ENCODE data around the gene SPPL2A.
"Not testable (repeated sequence)": the region's sequence is repeated elsewhere in the genome, so short reads cannot be mapped to it uniquely, and the experiment has no call there.

Gene SPPL2A, protein sequence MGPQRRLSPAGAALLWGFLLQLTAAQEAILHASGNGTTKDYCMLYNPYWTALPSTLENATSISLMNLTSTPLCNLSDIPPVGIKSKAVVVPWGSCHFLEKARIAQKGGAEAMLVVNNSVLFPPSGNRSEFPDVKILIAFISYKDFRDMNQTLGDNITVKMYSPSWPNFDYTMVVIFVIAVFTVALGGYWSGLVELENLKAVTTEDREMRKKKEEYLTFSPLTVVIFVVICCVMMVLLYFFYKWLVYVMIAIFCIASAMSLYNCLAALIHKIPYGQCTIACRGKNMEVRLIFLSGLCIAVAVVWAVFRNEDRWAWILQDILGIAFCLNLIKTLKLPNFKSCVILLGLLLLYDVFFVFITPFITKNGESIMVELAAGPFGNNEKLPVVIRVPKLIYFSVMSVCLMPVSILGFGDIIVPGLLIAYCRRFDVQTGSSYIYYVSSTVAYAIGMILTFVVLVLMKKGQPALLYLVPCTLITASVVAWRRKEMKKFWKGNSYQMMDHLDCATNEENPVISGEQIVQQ

DNA sequence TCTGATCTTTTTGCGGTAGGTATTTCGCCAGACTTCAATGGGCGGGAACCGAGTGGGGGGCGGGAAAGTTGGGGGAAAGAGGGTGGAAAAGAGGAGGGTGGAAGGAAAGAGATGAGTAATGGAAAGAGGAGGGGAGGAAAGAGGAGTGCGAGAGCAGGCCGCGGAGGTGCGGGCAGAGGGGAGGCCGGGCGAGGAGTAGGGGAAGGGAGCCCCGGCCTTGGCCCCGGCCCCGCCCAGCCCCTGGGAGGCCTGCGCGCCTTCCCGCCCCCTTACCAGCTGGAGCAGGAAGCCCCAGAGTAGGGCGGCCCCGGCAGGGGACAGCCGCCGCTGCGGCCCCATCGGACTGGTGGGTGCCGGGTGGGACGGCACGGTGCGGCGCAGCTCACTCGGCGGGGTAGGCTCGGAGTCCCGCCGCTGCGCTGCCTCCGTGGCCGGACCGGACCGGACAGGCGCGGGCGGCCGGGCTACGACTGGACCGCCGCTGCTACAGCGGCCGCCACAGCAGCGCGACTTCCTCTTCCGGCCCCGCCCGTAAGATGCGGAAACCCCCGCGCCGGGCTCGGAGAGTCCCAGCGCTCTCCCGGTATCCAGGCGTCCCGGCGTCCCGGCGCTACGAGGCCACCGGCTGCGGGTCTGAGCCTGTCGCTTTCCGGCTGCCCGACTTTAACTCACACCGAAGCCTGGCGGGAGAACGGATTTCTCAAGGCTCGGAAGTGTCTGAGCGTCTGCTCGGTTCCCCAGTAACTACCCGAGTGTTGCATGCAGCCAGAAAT, at the start of gene SPPL2A:
Gene SPPL2A (minus strand): TSS at position 512 of the 773 bp plus-strand sequence. CDS start 173 bp downstream, at position 339.
- in situ Hi-C loops (cut with MboI; ENCODE audit: low sequenced_read_pairs) = no loop called here

DNA sequence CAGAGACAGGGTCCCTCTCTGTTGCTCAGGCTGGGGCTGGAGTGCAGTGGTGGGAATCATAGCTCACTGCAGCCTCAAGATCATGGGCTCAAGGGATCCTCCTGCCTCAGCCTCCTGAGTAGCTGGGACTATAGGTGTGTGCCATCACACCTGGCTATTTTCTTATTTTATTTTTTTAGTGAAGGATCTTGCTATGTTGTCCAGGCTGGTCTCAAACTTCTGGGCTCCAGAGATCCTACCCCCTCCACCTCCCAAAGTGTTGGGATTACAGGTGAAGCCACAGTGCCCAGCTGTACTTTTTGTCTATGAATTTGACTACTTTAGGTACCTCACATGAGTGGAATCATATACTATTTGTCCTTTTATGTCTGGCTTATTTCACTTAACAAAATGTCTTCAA, 49.1 kb upstream of the SPPL2A start:
- in situ Hi-C loops (cut with MboI; ENCODE audit: low sequenced_read_pairs) = no loop called here

DNA sequence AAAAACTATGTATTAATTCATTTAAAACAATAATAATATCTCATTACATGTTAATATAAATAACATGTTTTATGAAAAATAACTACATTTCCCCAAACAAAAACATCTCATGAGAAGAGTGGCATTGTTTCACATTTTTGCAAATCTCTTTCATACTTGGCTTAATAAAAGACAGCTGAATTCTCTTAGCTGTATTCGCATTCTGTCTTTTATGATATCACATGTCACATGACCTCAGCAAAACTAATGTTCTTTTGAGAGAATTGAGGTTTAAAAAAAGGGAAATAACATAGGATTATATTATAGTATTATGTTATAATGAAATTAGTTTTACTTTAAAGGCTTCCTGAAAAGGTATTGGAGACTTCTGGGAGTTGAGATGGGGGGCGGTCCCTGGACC, 48.4 kb upstream of the SPPL2A start:
- in situ Hi-C loops (cut with MboI; ENCODE audit: low sequenced_read_pairs) = no loop called here

DNA sequence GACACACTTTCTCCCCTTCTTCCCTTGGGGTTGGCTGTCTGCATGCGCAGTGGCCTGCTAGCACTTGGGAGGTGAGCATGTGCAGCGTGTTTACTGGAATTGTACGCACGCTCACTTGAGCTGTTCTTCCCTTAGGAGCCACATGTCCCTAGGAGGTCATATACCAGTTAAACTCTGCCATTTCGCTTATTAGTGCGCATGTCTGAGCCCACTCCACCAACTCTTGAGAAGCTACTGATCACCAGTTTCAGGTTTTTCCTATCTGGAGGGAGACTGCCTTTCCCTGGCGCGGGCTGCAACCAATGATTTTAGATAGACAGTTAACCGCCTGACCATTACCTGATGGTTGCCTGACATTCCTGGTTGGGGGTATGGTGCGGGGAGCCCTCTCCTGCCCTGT, 47.6 kb upstream of the SPPL2A start:
- in situ Hi-C loops (cut with MboI; ENCODE audit: low sequenced_read_pairs) = no loop called here

DNA sequence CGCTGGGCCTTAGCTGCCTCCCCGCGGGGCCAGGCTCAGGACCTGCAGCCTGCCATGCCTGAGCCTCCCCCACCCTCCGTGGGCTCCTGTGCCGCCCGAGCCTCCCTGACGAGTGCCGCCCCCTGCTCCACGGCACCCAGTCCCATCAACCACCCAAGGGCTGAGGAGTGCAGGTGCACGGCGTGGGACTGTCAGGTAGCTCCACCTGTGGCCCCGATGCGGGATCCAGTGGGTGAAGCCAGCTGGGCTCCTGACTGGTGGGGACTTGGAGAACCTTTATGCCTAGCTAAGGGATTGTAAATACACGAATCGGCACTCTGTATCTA, 46.6 kb upstream of the SPPL2A start:
- in situ Hi-C loops (cut with MboI; ENCODE audit: low sequenced_read_pairs) = not testable (repeated sequence)

DNA sequence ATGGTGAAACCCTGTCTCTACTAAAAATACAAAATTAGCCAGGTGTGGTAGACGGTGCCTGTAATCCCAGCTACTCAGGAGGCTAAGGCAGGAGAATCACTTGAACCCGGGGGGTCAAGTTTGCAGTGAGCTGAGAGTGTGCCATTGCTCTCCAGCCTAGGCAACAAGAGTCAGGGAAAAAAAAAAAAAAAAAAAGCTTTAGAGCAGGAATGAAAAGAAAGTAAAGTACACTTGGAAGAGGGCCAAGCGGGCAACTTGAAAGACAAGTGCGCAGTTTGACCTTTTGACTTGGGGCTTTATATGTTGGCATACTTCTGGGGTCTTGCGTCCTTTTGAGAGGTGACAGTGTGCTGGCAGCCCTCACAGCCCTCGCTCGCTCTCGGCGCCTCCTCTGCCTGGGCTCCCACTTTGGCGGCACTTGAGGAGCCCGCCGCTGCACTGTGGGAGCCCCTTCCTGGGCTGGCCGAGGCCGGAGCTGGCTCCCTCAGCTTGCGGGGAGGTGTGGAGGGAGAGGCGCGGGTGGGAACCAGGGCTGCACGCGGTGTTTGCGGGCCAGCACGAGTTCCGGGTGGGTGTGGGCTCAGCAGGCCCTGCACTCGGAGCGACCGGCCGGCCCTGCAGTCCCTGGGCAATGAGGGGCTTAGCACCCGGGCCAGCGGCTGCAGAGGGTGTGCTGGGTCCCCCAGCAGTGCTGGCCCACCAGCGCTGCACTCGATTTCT, 46.1 kb upstream of the SPPL2A start:
- in situ Hi-C loops (cut with MboI; ENCODE audit: low sequenced_read_pairs) = not testable (repeated sequence)

DNA sequence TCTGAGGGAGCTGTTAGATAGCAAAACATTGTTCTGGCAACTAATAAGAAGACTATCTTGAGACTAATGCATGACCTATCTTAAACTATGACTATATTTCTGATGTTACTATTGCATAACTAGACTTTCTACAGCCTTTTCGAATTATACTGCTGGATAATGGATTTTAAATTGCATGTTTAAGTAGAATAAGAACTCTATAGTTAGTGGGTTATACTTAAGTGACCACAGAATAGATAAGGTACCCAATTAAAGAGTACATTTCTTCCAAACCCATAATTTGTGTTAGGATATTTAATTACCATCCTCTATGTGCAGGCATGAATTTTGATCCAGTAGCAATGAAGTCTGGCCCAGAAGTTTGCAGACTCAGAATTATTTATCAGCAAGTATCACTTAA, 44.6 kb upstream of the SPPL2A start:
- in situ Hi-C loops (cut with MboI; ENCODE audit: low sequenced_read_pairs) = no loop called here

DNA sequence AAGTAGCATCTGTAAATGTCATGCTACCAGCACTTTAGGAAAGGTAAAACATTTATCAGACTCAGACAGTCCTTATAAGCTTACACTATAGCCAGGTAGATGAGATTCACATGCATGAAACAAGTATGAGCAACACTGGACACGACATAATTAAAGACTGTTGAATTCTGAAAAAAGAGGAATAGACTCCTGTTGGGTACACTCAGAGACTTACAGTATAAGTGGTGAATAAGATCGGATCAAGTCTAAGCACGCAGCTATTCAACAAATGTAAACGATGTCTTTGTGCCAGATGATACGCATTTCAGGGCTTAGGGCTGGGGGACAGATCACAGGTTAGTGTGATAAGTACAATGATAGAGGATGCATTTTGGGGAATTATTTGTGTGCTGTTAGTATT, 43.2 kb upstream of the SPPL2A start:
- in situ Hi-C loops (cut with MboI; ENCODE audit: low sequenced_read_pairs) = no loop called here

DNA sequence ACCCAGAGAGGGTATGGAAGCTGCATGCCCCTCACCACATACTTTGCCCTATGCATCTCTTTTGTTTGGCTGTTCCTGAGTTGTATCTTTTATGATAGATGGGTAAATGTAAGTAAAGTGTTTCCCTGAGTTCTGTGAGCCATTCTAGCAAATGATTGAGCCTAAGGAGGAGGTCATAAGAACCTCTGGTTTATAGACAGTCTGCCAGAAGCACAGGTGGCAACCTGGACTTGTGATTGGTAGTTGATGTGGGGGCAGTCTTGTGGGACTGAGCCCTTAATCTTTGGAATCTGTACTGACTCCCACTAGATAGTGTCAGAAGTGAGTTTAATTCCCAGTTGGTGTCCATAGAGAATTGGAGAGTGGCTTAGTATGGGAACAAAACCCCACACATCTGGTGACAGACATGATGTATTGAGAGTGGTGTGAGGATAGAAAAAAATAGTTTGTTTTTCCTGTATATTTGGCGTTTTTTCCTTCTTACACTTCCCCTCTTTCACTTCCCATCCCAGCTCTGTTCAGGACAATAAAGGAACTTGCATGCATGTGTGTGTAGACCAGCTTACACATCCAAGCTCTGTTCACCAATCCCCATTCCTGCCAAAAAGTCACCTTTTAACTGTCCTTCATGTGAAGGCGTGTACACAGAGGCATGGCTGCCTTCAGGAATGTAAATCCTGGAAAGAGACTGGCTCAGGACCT, 38.1 kb upstream of the SPPL2A start:
- in situ Hi-C loops (cut with MboI; ENCODE audit: low sequenced_read_pairs) = no loop called here

DNA sequence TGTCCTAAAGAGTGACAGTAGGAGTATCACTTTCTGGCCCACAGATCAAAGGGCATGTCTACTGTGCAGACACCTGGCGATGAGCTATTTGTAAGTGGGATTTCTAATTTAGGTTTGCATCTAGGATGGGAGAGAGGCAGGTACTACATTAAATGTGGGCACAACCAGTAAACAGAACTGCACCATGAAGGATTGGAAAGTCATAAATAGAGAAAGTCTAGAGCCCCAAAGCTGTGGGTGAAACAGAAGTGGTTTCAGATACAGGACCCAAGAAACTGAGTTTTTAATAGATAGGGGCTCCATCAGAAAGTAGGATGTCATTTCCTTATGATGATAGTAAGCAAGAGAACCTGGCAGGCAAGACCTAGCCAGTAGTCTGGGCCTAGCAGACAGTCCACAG, 35.2 kb upstream of the SPPL2A start:
- in situ Hi-C loops (cut with MboI; ENCODE audit: low sequenced_read_pairs) = no loop called here

DNA sequence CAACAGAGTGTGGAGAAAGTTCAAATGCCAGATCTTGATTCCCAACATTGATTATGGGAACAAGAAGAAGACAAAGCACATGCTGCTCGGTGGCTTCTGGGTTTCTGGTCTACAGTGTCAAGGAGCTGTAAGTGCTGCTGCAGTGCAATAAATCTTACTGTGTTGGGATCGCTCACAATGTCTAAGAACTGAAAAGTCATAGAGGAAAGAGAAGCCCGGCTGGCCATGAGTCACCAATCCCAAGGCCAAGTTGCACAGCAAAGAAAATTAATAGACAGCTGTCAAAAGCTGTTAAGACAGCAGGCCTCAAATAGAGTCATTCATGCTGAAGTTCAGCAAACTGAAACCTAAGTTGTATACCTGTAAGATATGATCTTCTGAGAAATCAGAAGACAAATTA, 33.2 kb upstream of the SPPL2A start:
- in situ Hi-C loops (cut with MboI; ENCODE audit: low sequenced_read_pairs) = no loop called here

DNA sequence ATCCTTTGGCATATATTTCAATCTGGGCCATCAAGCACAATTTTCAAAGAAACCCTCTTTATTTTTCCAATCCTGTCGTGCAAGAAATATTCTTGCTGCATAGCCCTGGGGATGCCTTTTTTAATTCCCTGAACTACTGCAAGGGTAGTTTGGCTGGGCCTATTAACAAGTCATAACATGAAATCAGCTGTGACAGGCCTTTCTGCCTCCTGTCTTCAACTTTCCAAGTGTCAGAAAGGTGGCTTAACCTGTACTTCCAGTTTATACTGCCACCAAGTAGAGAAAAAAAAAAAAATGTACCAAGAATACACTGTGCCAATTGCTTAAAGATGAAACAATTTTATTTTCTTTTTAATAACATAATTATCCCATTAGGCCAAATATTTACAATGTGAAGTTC, 32.4 kb upstream of the SPPL2A start:
- in situ Hi-C loops (cut with MboI; ENCODE audit: low sequenced_read_pairs) = no loop called here

DNA sequence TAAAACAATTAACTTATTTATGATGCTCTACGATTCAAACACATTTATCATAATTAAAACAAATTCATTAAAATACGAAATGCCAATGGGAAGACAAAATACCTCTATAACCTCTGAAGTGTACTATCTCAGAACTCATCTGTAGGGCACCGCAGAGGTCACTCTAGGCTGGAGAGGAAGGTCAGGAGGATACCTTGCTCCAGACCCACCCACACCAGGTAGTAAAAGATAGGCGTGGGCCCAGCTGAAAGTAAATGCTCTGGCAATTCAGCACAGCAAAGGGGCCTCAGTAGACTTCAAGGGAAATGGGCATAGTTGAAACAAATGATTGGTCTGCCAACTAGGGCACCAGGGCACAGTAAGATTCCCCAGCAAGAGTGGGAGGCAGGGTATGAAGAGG, 26.0 kb upstream of the SPPL2A start:
- in situ Hi-C loops (cut with MboI; ENCODE audit: low sequenced_read_pairs) = no loop called here

DNA sequence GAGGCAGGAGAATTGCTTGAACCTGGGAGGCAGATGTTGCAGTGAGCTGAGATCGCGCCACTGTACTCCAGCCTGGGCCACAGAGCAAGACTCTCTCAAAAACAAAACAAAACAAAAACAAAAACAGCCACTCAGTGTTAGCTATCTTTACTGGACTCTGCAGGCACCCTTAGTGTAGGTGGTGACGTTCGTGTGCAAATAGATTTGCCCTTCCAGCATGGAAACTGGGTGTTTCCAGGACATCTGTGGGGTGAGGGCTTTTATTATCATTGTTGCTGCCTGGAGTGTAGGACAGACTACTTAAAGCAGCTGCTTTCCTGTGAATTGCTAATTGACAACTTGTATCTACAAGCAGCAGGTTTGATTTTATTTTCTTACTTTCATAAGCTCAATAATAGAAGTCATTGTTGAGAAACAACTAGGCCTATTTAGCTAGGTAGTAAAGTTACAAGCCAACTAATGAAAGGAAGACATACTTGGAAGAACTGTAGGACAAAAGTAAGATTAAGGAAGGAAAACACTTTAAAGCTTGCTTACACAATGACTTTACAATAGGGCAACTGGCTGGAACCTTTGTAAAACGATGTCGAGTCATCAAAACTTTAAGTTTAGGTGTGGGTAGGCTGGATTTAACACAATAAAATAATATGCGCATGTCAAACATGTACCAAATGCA, 25.4 kb upstream of the SPPL2A start:
- in situ Hi-C loops (cut with MboI; ENCODE audit: low sequenced_read_pairs) = no loop called here

DNA sequence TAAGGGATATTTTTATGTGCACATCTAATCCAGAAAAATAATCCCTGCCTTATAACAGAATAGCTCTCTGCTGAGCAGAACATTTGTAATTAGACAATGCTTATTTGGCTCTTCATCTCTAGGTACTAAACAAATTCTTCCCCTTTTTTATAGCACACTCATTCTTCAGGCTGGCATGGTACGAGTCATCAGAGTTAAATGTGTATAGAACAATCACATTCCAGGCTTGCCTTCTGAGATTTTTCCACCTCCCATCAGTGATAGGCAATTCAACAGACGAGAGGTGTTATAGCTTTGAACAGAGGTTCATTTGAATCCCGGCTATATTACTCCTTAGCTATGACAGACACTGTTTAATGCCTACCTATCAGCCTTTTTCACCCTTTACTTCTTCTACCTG, 21.4 kb upstream of the SPPL2A start:
- in situ Hi-C loops (cut with MboI; ENCODE audit: low sequenced_read_pairs) = no loop called here

DNA sequence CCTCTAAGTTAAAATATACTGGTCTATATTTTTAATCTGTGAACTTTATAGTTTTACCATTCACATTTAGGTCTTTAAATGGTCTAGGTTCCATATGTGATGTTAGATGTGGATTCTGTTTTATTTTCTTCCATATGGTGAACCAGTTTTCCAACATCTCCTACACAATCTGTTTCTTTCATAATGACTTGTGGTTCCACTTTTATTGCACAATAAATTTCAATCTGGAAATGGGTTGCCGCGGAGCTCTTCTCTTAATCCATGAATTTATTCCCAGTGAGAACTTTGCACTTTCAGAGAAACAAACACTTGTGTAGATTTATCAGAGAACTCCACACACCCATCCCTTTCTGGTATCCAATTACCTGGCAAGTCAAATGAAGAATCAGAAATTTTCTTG, 20.9 kb upstream of the SPPL2A start:
- in situ Hi-C loops (cut with MboI; ENCODE audit: low sequenced_read_pairs) = no loop called here

DNA sequence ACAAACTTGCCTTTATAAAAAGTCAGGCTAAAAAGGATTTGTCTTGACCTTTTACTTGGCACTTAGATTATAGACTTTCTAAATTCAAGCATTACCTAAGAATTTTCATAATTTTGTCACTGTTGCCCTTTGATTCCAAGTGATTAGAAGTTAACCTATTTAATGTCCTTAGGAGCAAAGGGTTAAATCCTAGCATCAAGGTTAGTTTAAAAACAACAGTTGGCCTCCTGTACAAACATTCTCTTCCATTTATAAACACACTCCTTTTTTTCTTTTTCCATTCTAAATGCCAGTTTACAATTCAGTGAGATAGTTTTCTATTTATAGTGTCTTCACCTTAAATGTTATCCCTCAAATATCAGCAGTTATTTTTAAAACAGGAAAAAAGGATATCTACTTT, 18.4 kb upstream of the SPPL2A start:
- in situ Hi-C loops (cut with MboI; ENCODE audit: low sequenced_read_pairs) = no loop called here

DNA sequence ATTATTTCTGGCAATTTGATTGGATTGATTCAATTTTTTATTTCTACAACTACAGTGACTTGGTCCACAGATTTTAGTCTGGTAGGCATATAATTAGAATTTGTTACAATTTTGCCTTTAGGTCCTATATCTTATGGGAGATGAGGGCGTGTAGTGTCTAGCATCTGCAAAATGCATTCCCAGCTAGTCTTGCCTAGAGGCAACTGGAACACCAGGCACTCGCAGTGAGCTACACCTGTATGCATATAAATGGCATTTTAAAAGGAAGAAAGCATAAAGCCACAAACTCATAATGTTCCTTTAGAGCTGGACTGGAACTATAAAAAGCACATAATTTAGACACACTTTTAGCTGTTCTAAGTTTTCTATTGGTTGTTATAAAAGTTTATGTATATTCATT, 17.9 kb upstream of the SPPL2A start:
- in situ Hi-C loops (cut with MboI; ENCODE audit: low sequenced_read_pairs) = no loop called here

DNA sequence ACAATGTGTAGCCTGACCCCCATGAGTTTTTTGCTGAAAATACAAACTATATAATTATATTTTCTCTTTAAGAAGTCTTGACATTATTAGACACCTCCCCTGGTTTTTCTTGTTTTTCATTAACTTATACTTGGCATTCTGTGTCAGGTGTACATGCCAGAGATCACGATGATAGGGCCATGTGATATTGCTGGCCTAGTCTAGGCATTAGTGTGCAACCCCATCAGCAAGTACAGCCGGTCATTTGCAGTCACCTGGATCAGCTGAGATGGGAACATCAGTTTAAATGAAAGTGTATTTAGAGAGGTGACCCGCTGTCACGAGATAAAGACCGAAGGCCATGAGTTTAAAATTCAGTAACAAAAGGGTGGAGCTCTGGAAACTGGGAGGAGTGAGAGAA, 12.6 kb upstream of the SPPL2A start:
- in situ Hi-C loops (cut with MboI; ENCODE audit: low sequenced_read_pairs) = no loop called here

DNA sequence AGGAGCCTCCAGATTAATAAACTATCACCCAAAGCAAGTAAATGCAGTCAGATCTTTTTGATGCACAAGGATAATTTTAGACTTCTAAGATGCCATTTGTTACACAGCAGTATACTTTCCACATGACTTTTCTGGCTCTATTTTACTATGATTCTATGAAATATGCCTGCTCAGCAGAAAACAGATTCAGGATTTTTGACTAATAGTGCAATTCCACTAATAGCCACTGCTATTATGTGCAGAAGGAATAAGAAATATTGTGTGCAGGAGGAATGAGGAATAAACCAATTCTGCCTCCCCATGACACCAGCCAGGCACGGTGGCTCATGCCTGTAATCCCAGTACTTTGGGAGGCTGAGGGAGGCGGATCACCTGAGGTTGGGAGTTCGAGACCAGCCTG, 11.5 kb upstream of the SPPL2A start:
- in situ Hi-C loops (cut with MboI; ENCODE audit: low sequenced_read_pairs) = no loop called here

All from hTERT RPE-1 (cell line).